Measurements from ENCODE around the gene SH3GL1.

- no peak for TF ChIP-seq CTCF (IDR thresholded peaks at IDR 0.05; ENCODE audit: borderline replicate concordance, extremely low read depth, low read length, poor library complexity, severe bottlenecking)
- no peak for TF ChIP-seq EZH2 (IDR thresholded peaks at IDR 0.05; ENCODE audit: borderline replicate concordance, low read depth, low read length, severe bottlenecking)
Observed at GRCh38 chr19:4369109-4369887, 31.0 kb downstream of the SH3GL1 start.

All from DND-41 (cell line).